HG03064 (cell line): ENCODE data around the gene FANCL.
"Not testable (repeated sequence)": the region's sequence is repeated elsewhere in the genome, so short reads cannot be mapped to it uniquely, and the experiment has no call there.

Experiments used
- ATAC-seq: cut with Tn5 transposase; IDR thresholded peaks from one replicate; pipeline ENCODE4 v1.9.1; 2021; ENCODE audit warnings: low read depth; ENCODE audit not compliant: unreplicated experiment

The FANCL gene

DNA sequence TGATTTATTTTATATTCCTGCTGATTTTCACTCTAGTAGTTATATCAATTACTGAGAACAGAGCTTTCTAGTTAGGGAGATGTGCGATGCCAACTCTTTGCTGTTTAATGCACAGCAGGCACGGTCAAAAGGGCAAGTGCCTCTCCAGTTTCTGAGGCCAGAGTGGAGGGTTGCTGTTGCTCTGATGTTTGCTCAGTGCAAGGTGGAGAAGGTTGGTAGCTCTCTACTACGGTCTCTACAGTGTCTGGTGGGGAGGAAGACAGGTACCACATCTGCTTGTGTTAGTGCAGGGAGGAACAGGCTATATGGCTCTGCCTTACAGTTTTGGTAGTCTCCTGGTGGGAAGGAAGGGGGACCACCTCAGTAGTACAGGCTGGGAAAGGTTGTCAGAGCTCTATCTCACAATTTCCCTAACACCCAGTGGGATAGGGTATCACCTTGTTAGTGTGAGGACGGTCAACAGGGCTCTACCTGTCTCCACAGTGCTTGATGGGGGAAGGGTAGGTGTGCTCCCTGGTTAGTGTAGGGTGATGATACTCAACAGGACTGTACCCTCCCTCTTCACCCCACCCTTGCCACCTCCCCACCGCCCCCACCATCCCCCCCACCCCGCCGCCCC, 85.9 kb downstream of the FANCL start:
- ATAC-seq, result no peak

DNA sequence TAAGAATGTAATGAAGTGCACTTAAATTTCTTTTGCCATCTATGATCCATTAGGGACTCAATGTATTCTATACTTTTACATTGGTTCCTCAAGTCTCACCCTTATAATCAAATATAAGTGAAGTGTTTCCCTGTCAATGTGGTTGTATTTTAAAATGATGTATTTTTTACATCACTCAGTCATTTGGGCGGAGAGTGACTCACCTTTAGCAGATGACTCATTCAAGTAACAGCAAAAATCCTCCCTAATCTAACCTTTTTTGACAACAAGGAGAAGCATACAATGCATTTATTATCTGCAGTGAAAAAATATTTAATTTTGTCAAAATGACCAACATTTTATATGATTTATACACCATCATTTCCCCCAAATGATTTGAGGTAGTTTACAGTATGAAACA, 94.4 kb downstream of the FANCL start:
- no peak for ATAC-seq

DNA sequence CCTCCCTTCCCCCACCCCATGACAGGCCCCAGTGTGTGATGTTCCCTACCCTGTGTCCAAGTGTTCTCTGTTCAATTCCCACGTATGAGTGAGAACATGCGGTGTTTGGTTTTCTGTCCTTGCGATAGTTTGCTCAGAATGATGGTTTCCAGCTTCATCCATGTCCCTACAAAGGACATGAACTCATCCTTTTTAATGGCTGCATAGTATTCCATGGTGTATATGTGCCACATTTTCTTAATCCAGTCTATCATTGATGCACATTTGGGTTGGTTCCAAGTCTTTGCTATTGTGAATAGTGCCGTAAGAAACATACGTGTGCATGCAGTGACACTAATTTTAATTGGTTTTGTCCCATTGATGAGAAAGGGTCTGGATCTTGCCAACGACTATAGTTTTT, 95.4 kb downstream of the FANCL start:
- not testable (repeated sequence) for ATAC-seq

DNA sequence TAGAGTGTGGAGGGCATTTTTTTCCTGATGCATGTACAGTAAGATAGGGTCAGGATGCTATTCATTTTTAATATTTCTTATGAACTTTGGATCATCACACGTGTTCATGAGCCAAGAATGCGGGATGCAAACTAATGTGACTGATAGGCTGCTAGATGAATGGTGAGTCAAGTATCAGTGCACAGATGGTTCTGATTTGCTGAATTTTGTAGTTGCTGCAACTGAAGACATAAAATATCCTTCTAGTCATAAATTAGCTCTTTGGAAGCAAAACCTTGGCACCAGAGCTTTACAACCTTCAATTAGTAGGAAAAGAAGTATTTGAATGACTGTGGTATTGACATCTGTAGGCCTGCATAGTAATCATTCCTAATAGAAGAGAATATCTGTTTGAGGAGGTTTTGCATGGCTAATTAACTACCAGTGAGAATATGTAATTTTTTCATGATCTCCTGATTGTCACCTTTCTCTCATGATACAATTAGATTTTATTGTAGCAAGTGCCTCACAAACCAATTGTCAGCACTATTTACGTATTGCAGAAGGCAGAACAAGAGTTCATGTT, 100.5 kb downstream of the FANCL start:
- ATAC-seq, result no peak

DNA sequence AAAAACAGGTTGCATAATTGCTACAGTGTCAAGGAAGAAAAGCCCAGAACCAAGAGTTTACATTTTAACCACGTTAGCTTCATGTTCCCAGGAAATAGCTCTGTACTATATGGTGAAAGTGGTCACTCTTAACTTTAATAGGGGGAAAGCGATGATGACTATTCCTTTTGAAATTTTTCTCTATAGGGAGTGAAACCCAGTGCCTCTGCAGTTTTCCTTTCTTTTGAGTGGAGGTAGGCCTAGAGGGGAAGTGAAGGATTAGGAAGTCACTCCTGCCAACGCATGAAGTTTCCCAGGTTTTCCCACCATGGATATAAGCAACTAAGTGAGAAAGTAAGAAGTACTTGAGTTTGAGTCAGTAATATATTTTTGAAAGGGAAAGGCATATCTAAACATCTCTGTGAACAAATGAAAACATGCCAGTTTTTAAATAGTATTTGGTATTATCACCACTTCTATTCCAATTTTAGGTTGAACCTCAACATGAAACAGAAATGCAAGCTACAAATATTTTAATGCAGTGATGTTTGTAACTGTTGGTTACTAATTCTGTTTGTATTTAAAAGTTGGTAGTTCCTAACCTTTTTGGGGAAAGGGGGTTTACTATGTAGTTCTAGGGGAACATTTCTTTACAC, 102.6 kb downstream of the FANCL start:
- ATAC-seq, result no peak

DNA sequence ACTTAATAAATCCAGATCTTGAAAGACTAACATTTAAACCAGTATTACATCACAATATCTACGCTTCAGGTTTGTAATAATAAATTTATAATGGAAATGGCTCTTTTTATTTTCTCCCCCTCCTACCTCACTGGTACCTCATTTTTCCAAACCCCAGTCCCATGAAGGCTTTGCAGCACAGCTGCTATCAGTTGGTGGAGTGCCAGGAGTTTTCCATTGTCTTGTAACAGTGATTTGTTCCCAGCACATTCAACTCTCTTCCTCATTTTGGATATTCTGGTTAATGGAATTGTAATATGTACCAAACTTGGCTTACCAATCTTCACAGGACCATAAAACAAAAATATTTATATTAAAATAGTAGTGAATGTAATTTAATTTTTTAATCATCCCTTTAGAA, 103.3 kb downstream of the FANCL start:
- no peak for ATAC-seq

DNA sequence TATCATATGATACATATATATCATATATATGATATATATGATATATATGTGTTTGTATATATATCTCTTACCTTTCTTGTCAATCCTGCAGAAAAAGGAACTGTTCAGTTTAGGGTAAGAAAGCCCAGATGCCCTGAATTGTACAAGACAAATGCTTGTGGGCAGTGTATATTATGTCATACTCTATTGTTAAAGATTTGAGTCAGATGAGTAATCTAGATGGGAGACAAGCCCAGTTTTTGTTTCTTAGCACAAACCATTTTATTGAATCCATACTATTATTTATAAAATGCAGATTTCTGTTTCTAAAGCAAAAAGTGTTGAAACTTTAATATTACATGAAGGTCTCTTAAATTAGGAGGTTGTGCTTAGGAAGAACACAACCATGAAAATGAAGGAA, 103.9 kb downstream of the FANCL start:
- ATAC-seq, result no peak

DNA sequence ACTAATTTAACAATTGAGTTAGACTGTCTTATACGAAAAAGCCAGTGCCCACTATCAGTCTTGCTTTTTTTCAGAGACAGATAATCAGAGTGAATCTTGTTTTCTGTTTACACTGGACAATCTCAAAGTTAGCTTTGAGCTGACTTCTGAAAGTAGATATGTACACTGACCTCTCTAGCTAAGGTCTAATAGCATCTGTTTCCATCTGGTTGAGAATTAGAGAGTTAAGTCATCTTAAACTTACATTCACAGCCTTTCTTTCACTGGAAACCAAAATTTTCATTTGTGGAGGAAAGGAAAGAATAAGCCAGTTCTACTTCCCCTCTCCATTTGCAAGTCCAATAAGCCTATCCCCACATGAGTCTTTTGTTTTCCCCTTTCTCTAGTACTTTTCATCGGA, 105.3 kb downstream of the FANCL start:
- ATAC-seq, result no peak

DNA sequence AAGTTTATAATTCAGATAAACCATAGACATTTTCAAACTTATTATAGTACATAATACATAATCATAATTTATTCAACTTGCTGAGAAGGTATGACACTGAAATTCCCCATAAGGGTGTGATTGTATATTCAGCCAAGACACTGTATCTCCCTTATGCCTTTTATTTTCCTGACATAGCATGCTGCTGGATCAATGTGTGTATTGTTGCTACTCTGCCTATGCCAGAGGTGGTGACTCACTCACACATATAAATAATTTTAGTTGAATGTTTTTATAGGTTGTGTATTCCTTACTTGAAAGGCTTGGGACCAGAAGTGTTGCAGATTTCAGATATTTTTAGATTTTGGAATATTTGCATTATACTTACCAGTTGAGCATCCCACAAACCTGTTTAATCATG, 107.7 kb downstream of the FANCL start:
- ATAC-seq, result no peak

DNA sequence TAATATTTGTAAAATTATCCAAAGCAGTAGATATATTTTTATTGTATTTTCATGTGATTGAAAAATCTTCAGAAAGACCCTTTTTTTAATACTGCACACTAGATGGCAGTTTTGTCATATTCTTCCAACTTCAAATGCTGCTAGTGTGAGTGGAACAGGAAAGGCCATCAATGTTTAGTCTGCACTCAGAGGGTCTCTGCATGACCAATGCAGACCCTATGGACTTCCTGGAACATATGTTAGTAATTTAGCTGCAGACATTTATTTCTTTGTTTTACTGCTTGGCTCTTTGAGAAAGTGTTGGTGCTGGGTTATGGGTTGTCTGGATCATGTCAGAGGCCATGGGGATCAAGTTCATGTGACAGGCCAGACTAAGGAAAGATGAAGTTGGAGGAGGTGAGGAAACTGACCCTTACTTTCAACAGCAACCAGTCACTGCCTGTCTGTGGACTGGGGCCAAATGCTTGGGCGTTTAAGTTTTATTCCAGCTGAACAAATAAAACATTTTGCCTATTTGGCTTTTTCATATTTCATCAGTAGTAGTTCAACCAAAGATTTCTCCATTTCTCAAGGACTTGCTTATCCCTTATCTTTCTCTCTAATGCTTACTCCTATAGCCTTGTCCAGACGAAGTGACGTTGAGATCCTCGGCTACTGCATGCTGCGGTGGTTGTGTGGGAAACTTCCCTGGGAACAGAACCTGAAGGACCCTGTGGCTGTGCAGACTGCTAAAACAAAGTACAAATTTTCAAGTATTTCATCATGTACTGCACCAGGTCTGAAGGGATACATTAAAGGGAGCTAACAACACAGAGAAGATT, 109.7 kb downstream of the FANCL start:
- ATAC-seq, result no peak

DNA sequence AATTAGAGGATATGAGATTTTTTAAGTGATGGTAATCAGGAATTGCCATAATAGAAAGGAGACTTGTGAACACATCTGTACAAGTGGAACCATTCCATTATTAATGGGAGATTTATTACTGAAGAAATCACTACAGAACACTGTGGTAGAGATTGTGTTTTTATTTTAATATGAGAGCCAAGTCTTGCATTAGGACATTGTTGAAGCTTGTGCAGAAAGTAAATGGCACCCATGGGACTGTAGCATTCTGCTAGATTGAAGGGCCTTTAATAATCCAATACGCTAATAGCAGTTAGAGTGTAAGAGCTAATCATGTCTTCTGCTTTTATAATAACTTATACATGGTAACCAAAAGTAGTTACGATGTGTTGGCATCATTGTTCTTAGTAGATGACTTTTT, 110.9 kb downstream of the FANCL start:
- no peak for ATAC-seq

DNA sequence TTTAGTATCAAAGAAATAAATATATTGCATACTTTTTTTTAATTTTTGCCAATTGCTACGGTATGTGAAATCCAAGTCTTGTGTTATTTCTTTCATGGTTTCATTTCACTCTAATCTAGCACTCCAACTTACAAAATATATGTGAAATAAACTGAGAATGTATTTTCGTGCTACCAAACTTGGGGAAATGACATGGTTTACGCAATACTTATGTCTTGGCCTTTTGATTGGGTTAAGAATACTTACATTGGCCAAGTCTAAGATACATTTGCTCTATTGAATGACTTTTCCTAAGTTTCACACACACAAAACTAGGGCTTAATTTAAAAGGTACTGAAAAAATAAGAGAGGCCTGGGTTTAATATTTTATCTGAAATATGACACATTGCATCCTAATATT, 114.0 kb downstream of the FANCL start:
- no peak for ATAC-seq

DNA sequence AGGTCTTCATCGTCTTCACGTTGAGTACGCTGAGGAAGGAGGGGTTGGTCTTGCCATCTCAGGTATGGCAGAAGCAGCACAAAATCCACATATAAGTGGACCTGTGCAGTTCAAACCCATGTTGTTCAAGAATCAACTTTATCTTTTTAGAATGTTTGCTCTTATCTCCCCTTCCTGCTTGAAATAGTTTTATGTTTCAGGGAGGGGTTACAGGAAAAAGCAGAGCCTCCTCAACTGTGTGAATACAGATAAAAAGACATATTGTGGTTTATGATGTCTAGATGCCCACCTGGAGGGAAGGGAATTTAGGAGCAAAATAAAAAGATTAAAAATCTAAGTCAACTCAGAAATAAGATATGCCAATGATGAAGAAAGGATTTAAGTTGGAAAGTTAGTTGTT, 118.6 kb downstream of the FANCL start:
- ATAC-seq, result no peak

DNA sequence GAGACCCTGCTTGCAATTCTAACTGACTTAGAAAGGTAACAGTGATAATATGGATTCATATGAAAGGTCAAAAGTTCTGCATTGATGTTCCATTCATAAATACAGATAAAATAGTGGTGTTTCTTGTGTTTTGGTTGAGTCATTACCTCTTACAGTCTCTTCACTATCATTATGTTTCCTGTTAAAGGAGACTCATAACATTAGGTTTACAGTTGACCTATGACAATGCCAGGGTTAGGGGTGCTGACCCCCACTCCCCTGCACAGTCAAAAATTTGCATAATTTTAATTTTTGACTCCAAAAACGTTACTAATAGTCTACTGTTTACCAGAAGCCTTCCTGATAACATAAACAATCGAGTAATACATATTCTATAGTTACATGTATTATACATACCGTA, 119.1 kb downstream of the FANCL start:
- ATAC-seq, result no peak

DNA sequence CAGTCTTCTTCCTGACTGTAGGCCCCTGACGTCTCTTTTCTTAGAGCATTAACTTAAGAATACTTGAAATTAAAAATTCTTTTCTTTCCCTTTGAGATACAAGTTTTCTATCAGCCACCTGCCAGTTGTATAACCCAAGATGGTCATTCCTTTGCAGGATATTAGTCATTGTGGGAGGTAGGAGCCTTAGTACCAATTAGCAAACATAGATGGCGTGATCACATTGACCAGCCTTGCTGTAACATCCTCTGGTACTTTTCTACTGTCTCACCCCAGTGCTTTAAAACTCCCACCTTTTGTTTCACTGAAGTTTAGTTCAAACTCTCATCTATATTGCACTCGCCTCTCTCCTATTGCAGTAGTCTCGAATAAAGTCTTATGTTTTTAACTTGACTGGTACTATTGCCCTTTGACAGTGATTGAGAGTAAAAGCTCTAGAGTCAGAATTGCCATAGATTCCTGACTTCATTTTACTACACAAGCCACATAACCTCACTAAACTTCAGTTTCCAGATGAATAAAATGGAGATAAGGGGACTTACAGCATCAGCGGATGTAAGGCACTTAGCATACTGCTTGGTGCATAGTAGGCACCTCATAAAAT, 120.4 kb downstream of the FANCL start:
- ATAC-seq, result no peak

DNA sequence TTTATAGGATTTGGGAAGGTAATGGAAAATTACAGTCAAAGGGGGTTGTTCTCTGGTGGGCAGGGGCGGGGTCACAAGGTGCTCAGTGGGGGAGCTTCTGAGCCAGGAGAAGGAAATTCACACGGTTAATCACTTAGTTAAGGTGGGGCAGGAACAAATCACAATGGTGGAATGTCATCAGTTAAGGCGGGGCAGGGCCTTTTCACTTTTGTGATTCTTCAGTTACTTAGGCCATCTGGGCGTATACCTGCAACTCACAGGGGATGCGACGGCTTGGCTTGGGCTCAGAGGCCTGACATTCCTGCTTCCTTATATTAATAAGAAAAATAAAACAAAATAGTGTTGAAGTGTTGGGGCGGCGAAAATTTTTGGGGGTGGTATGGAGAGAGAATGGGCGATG, 127.6 kb downstream of the FANCL start:
- ATAC-seq, result not testable (repeated sequence)

DNA sequence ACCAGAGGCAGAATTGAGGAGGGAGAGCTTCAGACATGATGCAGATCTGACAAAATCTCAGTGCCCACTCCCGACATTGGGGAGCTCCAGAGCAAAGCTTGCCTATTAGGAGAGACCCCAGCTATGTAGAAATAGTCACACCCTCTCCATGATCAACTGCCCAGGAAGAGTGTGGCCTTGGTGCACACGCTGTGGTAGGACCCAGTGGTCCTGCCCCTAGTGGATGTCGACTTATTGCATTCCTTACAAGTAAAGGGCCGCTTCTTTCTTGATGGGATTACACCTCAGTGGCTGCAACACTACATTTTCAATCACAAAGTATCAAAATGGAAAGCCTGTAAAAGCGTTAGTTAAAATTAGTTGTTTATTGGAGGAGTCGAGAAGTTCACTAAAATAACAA, 130.4 kb downstream of the FANCL start:
- no peak for ATAC-seq

DNA sequence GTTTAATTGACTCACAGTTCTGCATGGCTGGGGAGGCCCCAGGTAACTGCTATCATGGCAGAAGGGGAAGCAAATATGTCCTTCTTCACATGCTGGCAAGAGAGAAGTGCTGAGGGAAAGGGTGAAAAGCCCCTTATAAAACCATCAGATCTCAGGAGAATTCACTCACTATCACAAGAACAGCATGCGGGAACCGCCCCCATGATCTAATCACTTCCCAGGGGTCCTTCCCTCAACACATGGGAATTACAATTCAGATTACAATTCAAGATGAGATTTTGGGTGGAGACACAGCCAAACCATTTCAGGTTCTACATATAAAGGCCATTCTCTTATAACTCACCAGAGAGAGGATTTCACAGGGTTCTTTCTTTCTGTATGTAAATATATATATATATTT, 131.6 kb downstream of the FANCL start:
- no peak for ATAC-seq
